Measurements from ENCODE around the gene LDLRAD4.

Gene LDLRAD4

DNA sequence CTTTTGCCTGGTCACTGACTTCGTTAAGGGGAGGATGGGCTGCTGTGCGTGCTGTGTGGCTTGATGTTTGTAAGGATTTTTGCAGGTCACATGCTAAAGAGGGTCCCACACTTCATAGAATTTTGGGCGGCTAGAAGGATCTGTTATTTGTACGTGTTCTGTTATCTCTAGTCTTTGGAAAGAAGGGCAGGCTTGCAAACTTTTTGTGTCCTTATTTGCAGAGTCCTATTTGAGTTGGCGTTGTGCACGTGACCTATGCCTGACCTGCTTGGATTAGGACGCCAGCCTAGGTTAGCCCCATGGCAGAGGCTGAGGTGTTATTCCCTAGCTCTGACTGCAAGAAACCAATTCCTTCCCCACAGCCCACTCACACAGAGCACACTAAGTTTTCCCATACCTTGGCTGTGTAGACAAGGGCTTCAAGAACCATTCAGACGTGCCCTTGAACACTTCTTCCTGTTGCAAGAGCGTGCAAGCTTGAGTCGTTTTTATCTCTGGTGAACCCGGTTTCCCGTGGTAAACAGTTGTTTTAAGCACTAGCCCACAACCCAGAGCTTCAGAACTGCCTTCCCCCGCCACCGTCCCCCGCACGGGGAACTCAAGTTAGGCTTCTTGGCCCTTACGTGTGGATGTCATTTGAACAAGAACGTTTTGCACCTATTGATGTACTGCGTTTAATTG is 94.6 kb downstream of the LDLRAD4 start:
- no peak for DNase-seq (ENCODE audit: low spot score)
- TF ChIP-seq, protein P1, sequence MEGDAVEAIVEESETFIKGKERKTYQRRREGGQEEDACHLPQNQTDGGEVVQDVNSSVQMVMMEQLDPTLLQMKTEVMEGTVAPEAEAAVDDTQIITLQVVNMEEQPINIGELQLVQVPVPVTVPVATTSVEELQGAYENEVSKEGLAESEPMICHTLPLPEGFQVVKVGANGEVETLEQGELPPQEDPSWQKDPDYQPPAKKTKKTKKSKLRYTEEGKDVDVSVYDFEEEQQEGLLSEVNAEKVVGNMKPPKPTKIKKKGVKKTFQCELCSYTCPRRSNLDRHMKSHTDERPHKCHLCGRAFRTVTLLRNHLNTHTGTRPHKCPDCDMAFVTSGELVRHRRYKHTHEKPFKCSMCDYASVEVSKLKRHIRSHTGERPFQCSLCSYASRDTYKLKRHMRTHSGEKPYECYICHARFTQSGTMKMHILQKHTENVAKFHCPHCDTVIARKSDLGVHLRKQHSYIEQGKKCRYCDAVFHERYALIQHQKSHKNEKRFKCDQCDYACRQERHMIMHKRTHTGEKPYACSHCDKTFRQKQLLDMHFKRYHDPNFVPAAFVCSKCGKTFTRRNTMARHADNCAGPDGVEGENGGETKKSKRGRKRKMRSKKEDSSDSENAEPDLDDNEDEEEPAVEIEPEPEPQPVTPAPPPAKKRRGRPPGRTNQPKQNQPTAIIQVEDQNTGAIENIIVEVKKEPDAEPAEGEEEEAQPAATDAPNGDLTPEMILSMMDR (IDR thresholded peaks at IDR 0.05; ENCODE audit: extremely low read depth, missing control alignments), result no peak

GRCh38 chr18:13315000-13315399 is 96.4 kb downstream of the LDLRAD4 start:
- TF ChIP-seq, protein P1 (IDR thresholded peaks at IDR 0.05; ENCODE audit: extremely low read depth, missing control alignments), result no peak
- DNase-seq (ENCODE audit: low spot score), result no peak

DNA sequence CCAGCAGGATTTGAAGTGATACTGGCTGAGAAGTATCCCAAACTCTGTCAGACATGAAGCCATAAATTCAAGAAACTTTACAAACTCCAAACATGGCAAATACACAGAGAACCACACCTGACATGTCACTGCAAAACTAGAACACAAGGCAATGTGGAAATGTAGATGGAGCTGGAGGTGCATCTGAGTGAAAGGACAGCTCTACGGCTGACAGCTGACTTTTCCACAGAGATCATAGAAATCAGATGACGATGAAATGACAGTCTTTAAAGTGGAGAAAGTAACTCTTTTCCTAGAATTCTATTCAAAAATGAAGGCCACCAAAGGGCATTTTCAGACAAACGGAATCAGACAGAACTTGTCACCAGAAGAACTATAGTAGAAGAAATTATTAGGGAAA is 97.5 kb downstream of the LDLRAD4 start:
- DNase-seq (ENCODE audit: low spot score), result no peak
- TF ChIP-seq, protein P1 (IDR thresholded peaks at IDR 0.05; ENCODE audit: extremely low read depth, missing control alignments), result no peak

- TF ChIP-seq, protein P1 (IDR thresholded peaks at IDR 0.05; ENCODE audit: extremely low read depth, missing control alignments), result no peak
- no peak for DNase-seq (ENCODE audit: low spot score)
Observed at GRCh38 chr18:13317801-13318200, 99.2 kb downstream of the LDLRAD4 start.

- TF ChIP-seq, protein P1 (IDR thresholded peaks at IDR 0.05; ENCODE audit: extremely low read depth, missing control alignments), result no peak
- no peak for DNase-seq (ENCODE audit: low spot score)
Observed at GRCh38 chr18:13318731-13319501, 100.4 kb downstream of the LDLRAD4 start.

DNA sequence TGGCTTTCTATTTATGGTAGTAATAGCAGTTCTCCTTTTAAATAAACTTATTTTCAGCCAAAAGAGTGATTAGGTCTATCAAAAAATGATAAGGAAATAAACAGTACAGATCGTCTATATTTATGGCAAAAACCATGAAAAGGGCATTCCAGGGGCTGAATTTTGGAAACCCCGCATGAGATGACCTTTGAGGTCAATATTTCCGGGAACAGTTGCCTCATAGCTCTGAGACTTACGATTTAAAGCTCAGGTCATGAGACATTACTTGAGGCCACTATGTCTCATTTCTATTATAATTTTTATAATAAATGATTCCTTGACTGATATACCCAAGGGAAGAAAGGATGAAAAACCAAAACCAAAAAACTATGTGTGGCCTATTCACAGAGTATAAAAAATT is 101.1 kb downstream of the LDLRAD4 start:
- TF ChIP-seq, protein P1 (IDR thresholded peaks at IDR 0.05; ENCODE audit: extremely low read depth, missing control alignments), result no peak
- DNase-seq (ENCODE audit: low spot score), result no peak

- no peak for DNase-seq (ENCODE audit: low spot score)
- TF ChIP-seq, protein P1 (IDR thresholded peaks at IDR 0.05; ENCODE audit: extremely low read depth, missing control alignments), result no peak
Observed at GRCh38 chr18:13320096-13320495, 101.5 kb downstream of the LDLRAD4 start.

Data from GM20000 (cell line).